ENCODE data around the gene RASL11B. TPM values are rescaled to one million over a fixed set of nuclear protein-coding genes. Genes with fewer than 3 reads are reported as not detected.

The RASL11B gene
- total and polyA plus RNA-seq, 2 of the 13 experiments (the other 11 are each of a cell fraction or from before 2014, with no cell fraction given), result 0.07 to 0.20 TPM

- CTCF ChIA-PET (ENCODE audit: low intra/inter-chr PET ratio, low total read pairs), result no interaction called here
- in situ Hi-C loops (cut with HindIII; ENCODE audit: extremely low pct_ligation_motif_present, low pct_unique_long_range_greater_than_20kb) (no loop called here), intact Hi-C loops (cut with micrococcal nuclease; ENCODE audit: unreplicated experiment) (no loop called here)
- Histone ChIP-seq H3K79me2 (ENCODE audit: insufficient read depth, low read length) (no peaks in the 10 kb centered on the region), H4K20me1 (ENCODE audit: insufficient read depth, low read length) (no peaks in the 10 kb centered on the region), H3K9ac (ENCODE audit: insufficient read depth, low read depth, low read length) (no peak overlapping the region), H3K27ac (ENCODE audit: extremely low read length, insufficient read depth, low read length) (no peak overlapping the region), H3K4me3 (replicated peaks in 1 of 3; ENCODE audit: insufficient read depth in 1 of 3, low read depth in 2 of 3, low read length in 3 of 3) (no peak overlapping the region), H3K36me3 (replicated peaks in 1 of 2; ENCODE audit: control insufficient read depth in 1 of 2, insufficient read depth in 2 of 2, low read length in 2 of 2) (no peaks in the 10 kb centered on the region), H3K4me1 (ENCODE audit: insufficient read depth, low read length) (peaks cover 19% of the 10 kb centered on the region), H2AFZ (ENCODE audit: low read length) (no peak overlapping the region), H3K9me3 (ENCODE audit: low read length) (no peaks in the 10 kb centered on the region), H3K27me3 (ENCODE audit: control insufficient read depth in 1 of 2, insufficient read depth in 2 of 2, low read length in 2 of 2) (no peaks in the 10 kb centered on the region), H3K4me2 (ENCODE audit: low read depth, low read length) (no peak overlapping the region)
- ATAC-seq (no peak), DNase-seq (ENCODE audit: low spot score) (no peak), FAIRE-seq (no peak)
- TF ChIP-seq CENPT (CRISPR knock-in tag; IDR thresholded peaks at IDR 0.05; ENCODE audit: low read depth), result no peak
- TF ChIP-seq KLF15 (CRISPR knock-in tag; IDR thresholded peaks at IDR 0.05; ENCODE audit: borderline replicate concordance), result no peak
- TF ChIP-seq POLR2AphosphoS5 (IDR thresholded peaks at IDR 0.05; ENCODE audit: low read depth, low read length), result no peak
- TF ChIP-seq ZNF362 (CRISPR knock-in tag; IDR thresholded peaks at IDR 0.05; ENCODE audit: borderline replicate concordance), result no peak
- TF ChIP-seq FOXK1 (CRISPR knock-in tag; IDR thresholded peaks at IDR 0.05; ENCODE audit: borderline replicate concordance, low read depth), result no peak
- TF ChIP-seq YEATS4 (CRISPR knock-in tag; IDR thresholded peaks at IDR 0.05; ENCODE audit: borderline replicate concordance), result no peak
- no peak for TF ChIP-seq ZNF660 (CRISPR knock-in tag; IDR thresholded peaks at IDR 0.05; ENCODE audit: borderline replicate concordance, low read depth)
- no peak for TF ChIP-seq AGO1 (IDR thresholded peaks at IDR 0.05; ENCODE audit: low read depth, low read length, poor library complexity, severe bottlenecking)
- no peak for TF ChIP-seq ETV5 (CRISPR knock-in tag; IDR thresholded peaks at IDR 0.05; ENCODE audit: borderline replicate concordance)
- TF ChIP-seq, protein P1, sequence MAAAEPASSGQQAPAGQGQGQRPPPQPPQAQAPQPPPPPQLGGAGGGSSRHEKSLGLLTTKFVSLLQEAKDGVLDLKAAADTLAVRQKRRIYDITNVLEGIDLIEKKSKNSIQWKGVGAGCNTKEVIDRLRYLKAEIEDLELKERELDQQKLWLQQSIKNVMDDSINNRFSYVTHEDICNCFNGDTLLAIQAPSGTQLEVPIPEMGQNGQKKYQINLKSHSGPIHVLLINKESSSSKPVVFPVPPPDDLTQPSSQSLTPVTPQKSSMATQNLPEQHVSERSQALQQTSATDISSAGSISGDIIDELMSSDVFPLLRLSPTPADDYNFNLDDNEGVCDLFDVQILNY (CRISPR knock-in tag; conservative IDR thresholded peaks at IDR 0.05), result no peak
- TF ChIP-seq, protein P2, sequence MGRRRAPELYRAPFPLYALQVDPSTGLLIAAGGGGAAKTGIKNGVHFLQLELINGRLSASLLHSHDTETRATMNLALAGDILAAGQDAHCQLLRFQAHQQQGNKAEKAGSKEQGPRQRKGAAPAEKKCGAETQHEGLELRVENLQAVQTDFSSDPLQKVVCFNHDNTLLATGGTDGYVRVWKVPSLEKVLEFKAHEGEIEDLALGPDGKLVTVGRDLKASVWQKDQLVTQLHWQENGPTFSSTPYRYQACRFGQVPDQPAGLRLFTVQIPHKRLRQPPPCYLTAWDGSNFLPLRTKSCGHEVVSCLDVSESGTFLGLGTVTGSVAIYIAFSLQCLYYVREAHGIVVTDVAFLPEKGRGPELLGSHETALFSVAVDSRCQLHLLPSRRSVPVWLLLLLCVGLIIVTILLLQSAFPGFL (CRISPR knock-in tag; IDR thresholded peaks at IDR 0.05), result no peak
- POLR2A ChIA-PET, result no interaction called here
- BruUV-seq (replicated peaks), result no TSS peak
- 69% methylated on average over 2 of the region's 2 CpGs for WGBS (ENCODE audit: low lambda C conversion rate)
These were observed 39.5 kb upstream of the RASL11B start for GRCh38 chr4:52822583-52822971.

Measured in HepG2 (cell line).